Fibroblast of skin of back (primary cell): ENCODE measurements around the gene OR52D1.

ENCODE experiments used
- DNase-seq: peaks from one replicate; pipeline ENCODE4 v3.0.0-alpha.2; 2013

OR52D1 gene

GRCh38 chr11:5514841-5515240 lies 26.4 kb downstream of the OR52D1 start:
- DNase-seq = no peak

- no peak for DNase-seq
These were observed 28.1 kb downstream of the OR52D1 start, which contains the start of gene UBQLNL for GRCh38 chr11:5516599-5516998. Gene UBQLNL (minus strand): TSS chr11:5516699. CDS start chr11:5516441, 258 bp downstream.

DNA sequence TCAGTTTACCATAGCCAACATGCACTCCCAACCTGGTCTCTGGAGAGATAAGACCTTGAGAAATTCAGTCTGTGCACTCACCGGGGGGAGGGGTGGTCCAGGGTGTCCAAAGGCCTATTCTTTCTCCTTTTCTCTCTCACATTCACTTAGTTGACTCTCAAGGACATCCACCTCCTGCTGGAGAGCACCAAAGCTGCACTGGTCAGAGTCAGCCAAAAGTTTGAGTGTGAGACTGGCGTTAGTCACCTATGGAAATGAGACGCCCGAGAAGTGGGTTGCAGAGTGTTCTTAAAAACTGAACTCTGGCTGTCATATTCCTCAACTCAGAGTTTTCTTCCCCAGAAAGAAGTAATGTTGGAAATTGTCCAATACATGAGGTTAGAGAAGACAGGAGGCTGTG lies 33.1 kb downstream of the OR52D1 start:
- no peak for DNase-seq

DNA sequence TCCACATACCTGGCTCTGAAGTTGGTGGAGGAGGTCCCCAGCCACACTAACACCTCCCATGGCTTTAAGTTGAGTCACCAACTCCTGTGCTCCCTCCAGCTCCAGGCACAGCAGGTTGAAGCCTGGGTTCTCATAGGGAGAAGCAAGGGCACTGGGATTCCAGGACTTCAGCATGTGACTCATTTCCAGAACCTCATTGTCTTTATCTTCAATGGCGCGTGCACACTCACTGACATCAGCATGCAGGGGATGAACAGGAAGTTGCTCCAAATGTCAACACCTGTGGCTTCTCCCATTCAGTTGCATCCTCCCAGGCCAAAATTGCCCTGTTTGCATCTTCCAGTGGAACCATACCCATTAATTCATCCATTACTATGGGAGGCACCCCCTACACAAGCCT lies 33.8 kb downstream of the OR52D1 start:
- DNase-seq = no peak

GRCh38 chr11:5524756-5525155 lies 36.3 kb downstream of the OR52D1 start:
- DNase-seq = no peak

- no peak for DNase-seq
These were observed 39.2 kb downstream of the OR52D1 start for GRCh38 chr11:5527716-5528115.

DNA sequence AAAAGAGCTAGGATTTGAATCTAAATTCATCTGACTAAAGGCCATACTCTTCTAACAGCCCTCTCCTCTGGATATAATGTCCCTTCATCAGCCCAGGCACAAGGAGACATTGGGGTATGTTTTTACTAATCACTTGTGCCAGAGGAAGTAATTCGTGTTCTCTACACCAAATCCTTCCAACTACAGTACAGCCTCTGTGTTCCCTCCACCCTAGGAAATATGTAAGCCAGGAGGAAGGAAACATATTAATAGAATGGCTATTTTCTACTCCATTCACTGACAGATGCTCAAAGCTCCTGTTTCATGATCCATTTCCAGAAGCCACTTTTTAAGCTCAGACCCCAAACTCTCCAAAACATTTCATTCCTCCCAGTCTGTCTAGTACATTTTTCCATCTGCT lies 40.0 kb downstream of the OR52D1 start:
- DNase-seq = no peak

- DNase-seq = no peak
These were observed 42.8 kb downstream of the OR52D1 start for GRCh38 chr11:5531053-5531831.

DNA sequence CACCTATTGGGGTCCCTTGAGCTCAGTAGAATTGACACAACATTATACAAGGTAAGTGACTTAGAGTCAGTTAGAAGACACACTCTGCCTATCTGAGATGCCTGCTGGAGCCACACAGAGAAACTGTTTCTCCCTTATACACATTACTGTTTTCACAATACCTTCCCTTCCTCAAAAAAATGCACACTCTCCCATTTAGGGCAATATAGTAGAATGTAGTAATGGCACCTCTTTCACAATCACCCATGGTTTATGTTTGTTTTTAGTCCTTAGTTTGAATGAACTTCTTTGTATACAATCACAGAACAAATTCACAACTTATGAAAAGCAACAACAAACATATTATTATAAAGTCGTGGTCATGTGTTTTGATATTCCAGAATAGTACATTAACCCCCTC lies 45.6 kb downstream of the OR52D1 start:
- DNase-seq = no peak

- DNase-seq = no peak
These were observed 48.0 kb downstream of the OR52D1 start for GRCh38 chr11:5536482-5536881.
